HCT116 (cell line): ENCODE results near the gene SLC2A9. TPM values are rescaled to one million over a fixed set of nuclear protein-coding genes. Genes with fewer than 3 reads are reported as not detected.

Source experiments
- ATAC-seq: fragments of 200-7000 bp; cut with Tn5 transposase; 2 replicates; pipeline ENCODE4 v1.9.1; 2020; ENCODE audit warnings: mild to moderate bottlenecking, moderate library complexity
- BruUV-seq: library from RNA; stranded (reverse); fragments of 400-500 nt; replicated peaks from 2 replicates; lab custom pipeline; 2021; lab: Mats Ljungman, UMichigan
- CTCF ChIA-PET: fragments of 300-600 bp; sonication (Branson Sonifier 250); formaldehyde crosslinking; loops from one replicate; lab custom pipeline; 2021; ENCODE audit warnings: antibody characterized with exemption; lab: Charles Lee
- POLR2A ChIA-PET: fragments of 300-600, 350-600 bp; sonication (Branson Sonifier 250); formaldehyde crosslinking; loops from one replicate; lab custom pipeline; 2021; ENCODE audit warnings: antibody characterized with exemption; lab: Charles Lee
- RAD21 ChIA-PET, 2 experiments: fragments of 300-600 bp; sonication (Branson Sonifier 250); formaldehyde crosslinking; loops; one replicate each; lab custom pipeline; 2023; ENCODE audit warnings: low total read pairs in 2 of 2; ENCODE audit not compliant: uncharacterized antibody in 2 of 2, unreplicated experiment in 2 of 2, low non-redundant PET in 1 of 2; lab: Charles Lee
- DNase-seq: peaks from one replicate; pipeline ENCODE4 v3.0.0-alpha.2; 2010; ENCODE audit warnings: low read depth, low spot score
- H2AFZ ChIP-seq: fragments of 200-600 bp; shearing (Covaris generic), sonication (generic); 2 replicates; pipeline ENCODE4 v1.6.1; 2017; ENCODE audit warnings: low read depth, mixed run types, mixed read lengths, antibody characterized with exemption, low read length; ENCODE audit not compliant: poor library complexity, severe bottlenecking
- H3K27ac ChIP-seq: 2 replicates; pipeline ENCODE4 v1.5.1; 2012; ENCODE audit warnings: low read depth, low read length
- H3K27me3 ChIP-seq: fragments of 200-600 bp; sonication (generic); 2 replicates; pipeline ENCODE4 v1.6.1; 2016; ENCODE audit warnings: mixed run types, low read length, mixed read lengths; ENCODE audit not compliant: insufficient read depth
- H3K36me3 ChIP-seq, 2 experiments: fragments of 200-500 bp in 1 of 2; fragments of 200-600 bp in 1 of 2; sonication (Bioruptor generic) in 1 of 2; sonication (generic) in 1 of 2; 2 replicates each; pipeline versions ENCODE4 v1.5.1 to v1.6.1; 2014 to 2016; ENCODE audit warnings: low read length in 2 of 2, inconsistent platforms in 1 of 2, mixed read lengths in 1 of 2, mixed run types in 1 of 2; ENCODE audit not compliant: insufficient read depth in 2 of 2, control insufficient read depth in 1 of 2
- H3K4me1 ChIP-seq, 2 experiments: fragments of 200-600 bp in 1 of 2; sonication (generic) in 1 of 2; 2 replicates each; pipeline versions ENCODE4 v1.5.1 to v1.6.1; 2012 to 2017; ENCODE audit warnings: low read length in 2 of 2, inconsistent platforms in 1 of 2, mild to moderate bottlenecking in 1 of 2, mixed read lengths in 1 of 2, mixed run types in 1 of 2, moderate library complexity in 1 of 2; ENCODE audit not compliant: insufficient read depth in 2 of 2, control insufficient read depth in 1 of 2
- H3K4me2 ChIP-seq: fragments of 200-600 bp; sonication (generic); 2 replicates; pipeline ENCODE4 v1.6.1; 2017; ENCODE audit warnings: mixed run types, low read length, mixed read lengths
- H3K4me3 ChIP-seq, 2 experiments: fragments of 200-600 bp in 1 of 2; sonication (generic) in 1 of 2; replicated peaks in 1 of 2; 2 replicates each; pipeline ENCODE4 v1.5.1; 2011 to 2016; ENCODE audit warnings: low read length in 2 of 2, control low read depth in 1 of 2, low read depth in 1 of 2, mild to moderate bottlenecking in 1 of 2, mixed read lengths in 1 of 2, mixed run types in 1 of 2
- H3K79me2 ChIP-seq: fragments of 200-600 bp; sonication (generic); 2 replicates; pipeline ENCODE4 v1.6.1; 2017; ENCODE audit warnings: mild to moderate bottlenecking, mixed run types, low read length, moderate library complexity, mixed read lengths; ENCODE audit not compliant: insufficient read depth
- H3K9ac ChIP-seq: fragments of 200-600 bp; sonication (generic); 2 replicates; pipeline ENCODE4 v1.6.1; 2016; ENCODE audit warnings: low read length, mixed read lengths
- H3K9me2 ChIP-seq: fragments of 200-600 bp; sonication (generic), shearing (Covaris generic); 2 replicates; pipeline ENCODE4 v1.6.1; 2017; ENCODE audit warnings: mixed run types, mild to moderate bottlenecking, moderate library complexity; ENCODE audit not compliant: insufficient read depth
- H3K9me3 ChIP-seq, 2 experiments: fragments of 200-500 bp in 1 of 2; fragments of 200-600 bp in 1 of 2; sonication (Bioruptor generic) in 1 of 2; sonication (generic) in 1 of 2; 2 replicates each; pipeline ENCODE4 v1.6.1; 2014 to 2017; ENCODE audit warnings: low read length in 2 of 2, mixed read lengths in 2 of 2, inconsistent platforms in 1 of 2, low read depth in 1 of 2, mild to moderate bottlenecking in 1 of 2, mixed run types in 1 of 2, moderate library complexity in 1 of 2; ENCODE audit not compliant: control insufficient read depth in 1 of 2, insufficient read depth in 1 of 2
- H4K20me1 ChIP-seq: fragments of 200-600 bp; sonication (generic), shearing (Covaris generic); 2 replicates; pipeline ENCODE4 v1.6.1; 2017; ENCODE audit warnings: mixed run types, mild to moderate bottlenecking, moderate library complexity; ENCODE audit not compliant: insufficient read depth
- CEBPB ChIP-seq: IDR thresholded peaks from 2 replicates; pipeline ENCODE4 v1.6.1; 2012; ENCODE audit warnings: low read depth
- EGR1 ChIP-seq: IDR thresholded peaks from 2 replicates; pipeline ENCODE4 v1.6.1; 2012; ENCODE audit warnings: low read depth
- ELF1 ChIP-seq: IDR thresholded peaks from 2 replicates; pipeline ENCODE4 v1.6.1; 2012; ENCODE audit warnings: low read depth, borderline replicate concordance
- EZH2phosphoT487 ChIP-seq: fragments of 200-600 bp; IDR thresholded peaks from 2 replicates; pipeline ENCODE4 v1.6.1; 2018; ENCODE audit warnings: antibody characterized with exemption, borderline replicate concordance
- FOSL1 ChIP-seq: IDR thresholded peaks from 2 replicates; pipeline ENCODE4 v1.6.1; 2012; ENCODE audit warnings: low read depth
- POLR2AphosphoS5 ChIP-seq: IDR thresholded peaks from 2 replicates; pipeline ENCODE4 v1.6.1; 2011; ENCODE audit warnings: mild to moderate bottlenecking, low read depth, low read length, moderate library complexity
- RAD21 ChIP-seq: IDR thresholded peaks from 2 replicates; pipeline ENCODE4 v1.6.1; 2012; ENCODE audit warnings: low read depth, mild to moderate bottlenecking
- SP1 ChIP-seq: IDR thresholded peaks from 2 replicates; pipeline ENCODE4 v1.6.1; 2012; ENCODE audit warnings: low read depth
- SRF ChIP-seq: IDR thresholded peaks from 2 replicates; pipeline ENCODE4 v1.6.1; 2012; ENCODE audit warnings: low read depth
- ZNF274 ChIP-seq: fragments of 200-500 bp; sonication (Bioruptor generic); IDR thresholded peaks from 2 replicates; pipeline ENCODE4 v1.6.1; 2014; ENCODE audit warnings: mild to moderate bottlenecking, low read depth, low read length, inconsistent platforms
- intact Hi-C: fragments of 100-400 bp; cut with micrococcal nuclease; formaldehyde crosslinking; loops from 2 replicates; pipeline ENCODE4 v1.10.0; 2022
- total RNA-seq: library from RNA; stranded (reverse); gene quantifications from one replicate; pipeline ENCODE4 v1.2.1, GENCODE V29; 2021; ENCODE audit not compliant: unreplicated experiment
- TF ChIP-seq, protein P1 (sequence below): IDR thresholded peaks from 2 replicates; pipeline ENCODE4 v1.6.1; 2011; ENCODE audit warnings: mild to moderate bottlenecking, low read length, moderate library complexity; ENCODE audit not compliant: insufficient replicate concordance; ENCODE audit errors: extremely low read depth
- TF ChIP-seq, protein P2 (sequence below): IDR thresholded peaks from 2 replicates; pipeline ENCODE4 v1.6.1; 2012

The SLC2A9 gene
- total RNA-seq, 1 experiment from 2014 or later: 2.2 TPM

- no peaks in the 10 kb centered on the region for H3K79me2 ChIP-seq
- ChIA-PET CTCF (no interaction called here), RAD21 (no interaction called here), POLR2A (no interaction called here)
- no TSS peak for BruUV-seq
- TF ChIP-seq, protein P1, sequence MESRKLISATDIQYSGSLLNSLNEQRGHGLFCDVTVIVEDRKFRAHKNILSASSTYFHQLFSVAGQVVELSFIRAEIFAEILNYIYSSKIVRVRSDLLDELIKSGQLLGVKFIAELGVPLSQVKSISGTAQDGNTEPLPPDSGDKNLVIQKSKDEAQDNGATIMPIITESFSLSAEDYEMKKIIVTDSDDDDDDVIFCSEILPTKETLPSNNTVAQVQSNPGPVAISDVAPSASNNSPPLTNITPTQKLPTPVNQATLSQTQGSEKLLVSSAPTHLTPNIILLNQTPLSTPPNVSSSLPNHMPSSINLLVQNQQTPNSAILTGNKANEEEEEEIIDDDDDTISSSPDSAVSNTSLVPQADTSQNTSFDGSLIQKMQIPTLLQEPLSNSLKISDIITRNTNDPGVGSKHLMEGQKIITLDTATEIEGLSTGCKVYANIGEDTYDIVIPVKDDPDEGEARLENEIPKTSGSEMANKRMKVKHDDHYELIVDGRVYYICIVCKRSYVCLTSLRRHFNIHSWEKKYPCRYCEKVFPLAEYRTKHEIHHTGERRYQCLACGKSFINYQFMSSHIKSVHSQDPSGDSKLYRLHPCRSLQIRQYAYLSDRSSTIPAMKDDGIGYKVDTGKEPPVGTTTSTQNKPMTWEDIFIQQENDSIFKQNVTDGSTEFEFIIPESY: no peak
- TF ChIP-seq CEBPB: no peak
- TF ChIP-seq EGR1: no peak
- no peak for TF ChIP-seq SRF
- no peak for TF ChIP-seq EZH2phosphoT487
- no peak for TF ChIP-seq ELF1
- TF ChIP-seq, protein P2, sequence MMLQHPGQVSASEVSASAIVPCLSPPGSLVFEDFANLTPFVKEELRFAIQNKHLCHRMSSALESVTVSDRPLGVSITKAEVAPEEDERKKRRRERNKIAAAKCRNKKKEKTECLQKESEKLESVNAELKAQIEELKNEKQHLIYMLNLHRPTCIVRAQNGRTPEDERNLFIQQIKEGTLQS: no peak
- TF ChIP-seq SP1: no peak
- TF ChIP-seq RAD21: no peak
- TF ChIP-seq POLR2AphosphoS5: no peak
- no peak for TF ChIP-seq FOSL1
- no peak for TF ChIP-seq ZNF274
- DNase-seq: no peak
- no peak overlapping the region for H3K4me2 ChIP-seq
- H3K9me3 ChIP-seq: no peaks in the 10 kb centered on the region
- no peak for ATAC-seq
- H2AFZ ChIP-seq: no peak overlapping the region
- peaks cover 0 to 9% of the 10 kb centered on the region in 2 experiments; a peak in 1 of 4 replicates for H3K4me1 ChIP-seq
- no peaks in the 10 kb centered on the region for H3K27me3 ChIP-seq
- H3K9ac ChIP-seq: no peak overlapping the region
- no peaks in the 10 kb centered on the region for H3K36me3 ChIP-seq
- no peak overlapping the region for H3K4me3 ChIP-seq
- no peaks in the 10 kb centered on the region for H3K9me2 ChIP-seq
- intact Hi-C loops: no loop called here
- H3K27ac ChIP-seq: no peak overlapping the region
- no peaks in the 10 kb centered on the region for H4K20me1 ChIP-seq
Measured at GRCh38 chr4:9906996-9907395, 114.3 kb downstream of the SLC2A9 start.
